Ecto neural progenitor cell (in vitro differentiated cells): Measurements from ENCODE around the gene TRIP12.

ENCODE experiments used
- DNase-seq: peaks from one replicate; pipeline ENCODE4 v3.0.0-alpha.2; 2018; ENCODE audit warnings: low spot score

TRIP12 gene

DNA sequence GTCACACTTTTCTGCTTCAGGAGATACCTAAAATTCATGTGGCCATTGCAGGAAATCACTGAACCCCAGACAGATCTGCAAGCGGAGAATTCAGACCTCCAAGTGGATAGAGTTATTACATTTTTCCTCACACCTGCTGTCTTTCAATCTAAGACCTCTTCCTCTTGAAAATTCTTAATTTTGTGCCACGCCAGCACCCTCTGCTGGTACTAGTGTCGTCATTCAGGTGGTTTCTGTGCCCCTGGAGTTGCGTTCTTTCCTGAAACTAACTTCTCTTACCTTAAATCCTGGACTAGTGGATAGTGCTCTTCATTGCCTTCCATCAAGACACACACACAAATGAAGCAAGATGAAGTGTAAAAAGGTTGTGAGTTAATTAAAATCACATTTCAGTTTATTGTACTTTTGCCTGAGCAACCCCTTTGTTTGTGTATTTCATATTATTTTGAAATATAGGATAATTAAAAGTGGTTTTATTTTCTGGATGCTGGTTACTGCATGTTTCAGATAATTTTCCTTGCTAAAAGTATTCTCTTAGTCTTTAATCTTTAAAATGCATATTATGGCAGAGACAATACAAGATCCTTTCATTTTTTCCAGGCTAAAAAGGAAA lies 205.8 kb downstream of the TRIP12 start:
- DNase-seq: peak; percentile 48

DNA sequence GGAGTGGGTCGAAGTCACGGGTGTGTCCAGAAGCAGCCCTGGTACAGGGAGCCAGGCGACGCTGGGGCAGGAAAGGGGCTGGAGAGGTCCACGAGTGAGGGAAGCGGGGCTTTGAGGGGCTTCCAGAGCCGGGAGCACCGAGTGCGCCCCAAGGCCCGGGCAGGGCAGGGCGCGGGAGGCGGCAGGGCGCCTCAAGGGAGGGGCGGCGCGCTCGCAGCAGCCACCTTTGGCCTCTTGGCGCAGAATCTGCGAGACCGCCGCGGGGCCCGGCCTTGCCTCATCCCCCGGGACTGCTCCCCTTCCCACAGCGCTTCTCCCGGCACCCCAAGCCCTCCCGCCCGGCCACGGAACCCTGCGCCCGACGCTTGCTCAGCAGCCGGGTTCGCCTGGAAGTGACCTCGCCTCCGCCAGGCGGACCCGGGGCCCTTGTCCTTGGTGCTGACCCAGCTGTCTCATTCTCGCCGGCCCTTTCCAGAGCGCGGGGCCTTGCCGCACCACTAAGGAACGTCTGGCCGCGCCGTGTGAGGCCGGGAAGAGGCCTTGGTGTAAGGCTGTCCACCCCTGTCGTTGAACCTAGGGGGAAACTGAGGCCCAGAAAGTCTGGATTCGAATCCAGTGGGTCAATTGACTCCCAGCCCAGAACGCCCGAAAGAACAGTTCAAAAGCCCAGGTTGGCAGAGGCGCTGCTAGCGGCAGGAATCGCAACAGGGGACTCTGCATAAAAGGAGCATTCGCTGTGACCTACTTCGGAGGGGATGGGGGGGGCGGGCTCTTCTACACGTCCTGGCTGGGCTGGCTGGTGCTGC lies 206.9 kb downstream of the TRIP12 start:
- DNase-seq: peak; percentile 86

DNA sequence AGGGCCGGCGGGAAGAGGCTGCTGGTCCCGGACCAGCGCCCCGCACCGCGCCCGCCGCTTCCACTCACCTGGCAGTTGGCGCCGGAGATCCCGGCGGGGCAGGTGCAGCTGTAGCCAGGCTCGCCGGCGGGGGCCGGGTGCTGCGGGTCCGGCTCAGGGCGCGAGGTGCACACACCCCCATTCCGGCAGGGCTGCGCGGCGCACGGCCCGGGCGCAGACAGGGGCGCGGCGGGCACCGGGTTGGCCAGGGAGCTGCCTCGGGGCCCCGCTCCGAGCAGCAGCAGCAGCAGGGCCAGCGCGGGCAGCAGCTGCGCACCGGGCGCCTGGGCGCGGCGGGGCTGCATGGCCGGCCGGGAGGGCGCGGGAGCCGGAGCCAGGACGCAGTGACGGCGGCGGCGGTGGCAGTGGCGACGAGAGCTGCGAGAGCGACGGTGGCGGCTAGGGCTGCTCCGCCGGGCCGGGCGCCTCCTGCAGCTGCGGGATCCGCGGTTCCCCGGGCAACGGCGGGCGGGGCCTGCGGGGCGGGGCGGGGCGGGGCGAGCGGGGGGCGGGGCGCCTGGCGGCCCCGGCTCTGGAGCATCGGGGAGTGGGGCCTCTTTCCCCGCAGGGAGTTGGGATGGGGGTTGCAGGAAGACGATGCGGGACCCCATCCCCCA lies 207.6 kb downstream of the TRIP12 start, which contains the start of gene DNER:
Gene DNER (minus strand): TSS at position 476 of the 656 bp plus-strand sequence. CDS start 132 bp downstream, at position 344.
- DNase-seq: peak; percentile 85
